GM18870 (cell line): ENCODE results near the gene C2orf81.
"Not testable (repeated sequence)": the region's sequence is repeated elsewhere in the genome, so short reads cannot be mapped to it uniquely, and the experiment has no call there.

Source experiments
- ATAC-seq: cut with Tn5 transposase; IDR thresholded peaks from one replicate; pipeline ENCODE4 v1.9.1; 2021; ENCODE audit warnings: moderate library complexity; ENCODE audit not compliant: unreplicated experiment

C2orf81 gene

DNA sequence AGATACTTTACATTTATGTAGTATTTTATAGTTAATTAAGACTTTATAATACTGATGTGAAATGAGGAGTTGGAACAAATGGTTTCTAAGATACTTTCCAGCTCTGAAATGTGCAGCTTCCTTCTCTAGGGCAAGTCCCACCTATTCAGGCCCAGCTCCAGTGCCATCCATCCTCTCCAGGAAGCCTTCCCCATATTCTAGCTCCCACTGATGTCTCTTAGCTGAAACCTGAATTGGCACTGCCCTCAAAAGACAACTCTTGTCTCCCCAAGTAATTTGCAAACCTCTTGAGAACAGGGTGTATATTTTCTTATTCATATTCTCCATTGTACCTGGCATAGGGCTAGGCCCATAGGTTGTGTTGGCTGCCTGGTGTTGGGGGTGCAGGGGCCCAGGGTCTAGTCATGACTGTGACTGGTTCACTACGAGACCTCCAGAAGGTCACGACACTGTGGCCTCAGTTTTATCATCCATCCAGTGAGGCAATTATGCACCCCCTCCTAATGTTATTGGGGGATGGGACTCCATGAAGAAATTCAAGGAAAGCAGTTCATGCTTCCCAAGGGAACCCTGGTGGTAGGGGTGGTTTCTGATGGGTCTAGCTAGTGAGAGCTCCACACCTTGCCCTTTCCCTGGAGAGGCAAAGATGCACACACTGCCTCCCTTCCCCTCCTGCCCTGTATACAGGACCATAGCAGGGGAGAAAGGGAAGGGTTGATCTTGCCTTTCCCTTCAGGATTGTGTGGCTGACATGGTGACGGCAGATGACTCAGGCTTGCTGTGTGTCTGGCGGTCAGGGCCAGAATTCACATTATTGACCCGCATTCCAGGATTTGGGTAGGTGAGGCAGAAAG, 2.9 kb upstream of the C2orf81 start:
- no peak for ATAC-seq

DNA sequence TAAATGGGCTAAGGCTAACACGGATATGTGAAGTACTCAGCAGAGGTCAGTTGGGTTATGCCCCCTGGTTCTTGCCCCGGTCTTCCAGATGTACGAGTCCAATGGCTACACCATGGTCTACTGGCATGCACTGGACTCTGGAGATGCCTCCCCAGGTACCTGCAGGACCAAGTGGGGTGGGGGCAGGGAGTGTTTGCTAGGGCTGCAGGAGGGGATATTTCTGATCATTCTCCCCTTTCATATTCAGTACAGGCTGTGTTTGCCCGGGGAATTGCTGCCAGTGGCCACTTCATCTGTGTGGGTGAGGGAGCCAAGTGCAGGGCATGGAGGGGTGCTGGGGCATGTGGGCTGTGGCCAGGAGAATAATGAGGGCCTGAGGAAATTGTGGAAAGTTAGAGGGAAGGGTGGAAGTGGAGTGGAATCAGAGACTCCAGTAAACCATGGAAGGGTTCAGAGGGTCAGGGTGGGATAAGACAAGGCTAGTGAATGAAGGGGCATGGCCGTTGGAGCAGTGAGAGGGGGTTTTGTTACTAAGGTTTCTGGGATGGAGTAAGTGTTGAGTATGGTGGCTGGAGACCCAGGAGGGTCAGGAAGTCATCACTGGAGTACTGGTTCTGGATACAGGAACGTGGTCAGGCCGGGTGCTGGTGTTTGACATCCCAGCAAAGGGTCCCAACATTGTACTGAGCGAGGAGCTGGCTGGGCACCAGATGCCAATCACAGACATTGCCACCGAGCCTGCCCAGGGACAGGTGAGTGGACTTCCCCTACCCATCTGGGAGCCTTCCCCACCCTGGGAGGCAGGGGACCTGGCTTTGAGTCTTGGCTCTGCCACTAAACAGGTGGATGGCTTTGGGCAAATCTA, 2.0 kb upstream of the C2orf81 start:
- no peak for ATAC-seq

DNA sequence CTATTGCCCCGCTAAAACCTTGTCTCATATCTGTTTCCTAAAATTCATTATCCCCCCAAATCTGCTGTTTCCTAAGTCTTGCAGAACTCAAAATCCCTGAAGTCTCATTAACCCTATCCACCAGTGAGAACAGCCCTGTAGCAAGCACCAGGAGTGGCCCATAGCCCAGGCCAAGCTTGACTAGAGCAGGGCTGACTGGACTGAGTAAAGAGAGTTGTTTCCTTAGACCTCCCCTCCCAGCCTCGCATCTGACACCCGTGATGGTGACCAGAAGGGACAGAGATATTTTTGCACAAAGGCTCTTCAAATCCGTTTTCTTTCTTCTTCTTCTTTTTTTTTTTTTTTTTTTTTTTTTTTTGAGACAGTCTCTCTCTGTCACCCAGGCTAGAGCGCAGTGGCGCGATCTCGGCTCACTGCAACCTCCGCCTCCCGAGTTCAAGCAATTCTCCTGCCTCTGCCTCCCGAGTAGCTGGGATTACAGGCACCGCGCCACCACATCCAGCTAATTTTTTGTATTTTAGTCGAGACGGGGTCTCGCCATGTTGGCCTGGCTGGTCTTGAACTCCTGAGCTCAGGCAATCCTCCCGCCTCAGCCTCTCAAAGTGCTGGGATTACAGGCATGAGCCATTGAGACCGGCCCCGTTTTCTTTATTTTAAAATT, 846 bp downstream of the C2orf81 start:
- not testable (repeated sequence) for ATAC-seq

DNA sequence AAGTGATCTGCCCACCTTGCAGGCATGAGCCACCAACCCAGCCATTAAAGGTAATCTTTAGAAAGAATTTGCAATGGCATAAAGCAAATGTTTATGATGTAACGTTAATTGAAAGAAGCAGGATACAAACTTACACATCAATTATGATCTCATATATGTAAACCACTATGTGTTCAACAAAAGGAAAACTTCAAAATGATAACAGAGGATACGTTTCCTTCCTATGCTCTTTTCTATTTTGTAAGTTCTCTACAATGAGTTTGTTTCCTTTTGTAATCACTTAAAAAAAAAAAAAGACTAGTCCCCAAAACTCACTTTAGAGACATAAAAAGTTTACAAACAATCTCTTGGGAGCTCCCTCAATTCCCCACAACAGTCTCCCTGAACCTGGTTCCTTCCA, 1.4 kb downstream of the C2orf81 start:
- no peak for ATAC-seq

DNA sequence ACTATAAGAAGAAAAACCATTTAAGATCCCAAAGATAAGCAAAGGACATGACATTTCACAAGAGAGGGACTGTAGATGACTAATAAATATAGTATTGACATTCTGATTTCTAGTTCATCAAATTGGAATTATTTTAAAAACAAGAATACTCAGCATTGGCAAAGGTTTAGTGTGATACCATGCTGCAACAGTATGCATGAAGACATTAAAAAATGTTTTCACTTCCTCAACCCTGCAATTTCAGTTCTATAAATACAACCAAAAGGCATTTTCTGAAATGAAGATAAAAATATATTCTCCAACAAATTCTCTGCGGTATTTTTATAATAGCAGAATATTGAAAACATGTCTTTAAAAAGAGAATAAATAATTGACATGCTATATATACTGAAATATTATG, 2.1 kb downstream of the C2orf81 start:
- no peak for ATAC-seq

DNA sequence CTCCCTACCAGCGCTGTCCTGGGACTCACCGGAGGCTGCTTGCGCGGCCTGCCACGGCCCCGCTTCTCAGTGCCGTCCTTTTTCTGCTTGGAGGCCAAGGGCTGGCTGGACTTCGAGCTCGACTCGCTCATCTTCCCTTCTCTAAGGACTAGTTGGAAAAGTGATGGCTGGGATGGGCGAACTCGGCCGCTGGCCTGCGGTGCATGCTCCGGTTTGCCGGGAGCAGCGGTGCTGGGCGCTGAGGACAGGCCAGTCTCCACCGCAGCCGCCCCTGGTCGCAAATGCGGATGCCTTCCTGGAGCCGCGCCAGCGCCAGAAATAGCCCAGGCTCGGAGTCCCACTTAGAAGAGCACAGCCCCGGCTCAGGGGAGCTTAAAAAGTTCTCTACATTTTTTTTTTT, 3.1 kb downstream of the C2orf81 start:
- ATAC-seq: no peak

DNA sequence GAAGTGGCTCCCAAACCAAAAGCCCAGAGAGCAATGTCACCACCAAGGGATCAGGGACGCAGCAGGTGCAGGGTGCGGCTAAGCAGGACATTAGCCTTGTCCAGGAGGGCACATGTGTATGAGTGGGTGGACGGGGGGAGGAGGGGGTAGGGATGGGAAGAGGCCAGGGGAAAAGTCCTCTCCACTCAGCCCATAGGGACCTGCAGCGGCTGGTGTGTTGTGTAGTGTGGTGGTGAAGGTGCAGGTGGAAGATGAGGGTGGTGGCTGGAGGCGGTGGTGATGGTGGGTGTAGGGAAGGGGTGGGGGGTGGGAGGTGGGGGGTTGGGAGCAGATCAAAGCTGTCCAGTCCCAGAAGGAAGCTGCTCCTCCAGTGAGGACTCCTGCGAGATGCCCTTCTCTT, 3.7 kb downstream of the C2orf81 start:
- no peak for ATAC-seq

DNA sequence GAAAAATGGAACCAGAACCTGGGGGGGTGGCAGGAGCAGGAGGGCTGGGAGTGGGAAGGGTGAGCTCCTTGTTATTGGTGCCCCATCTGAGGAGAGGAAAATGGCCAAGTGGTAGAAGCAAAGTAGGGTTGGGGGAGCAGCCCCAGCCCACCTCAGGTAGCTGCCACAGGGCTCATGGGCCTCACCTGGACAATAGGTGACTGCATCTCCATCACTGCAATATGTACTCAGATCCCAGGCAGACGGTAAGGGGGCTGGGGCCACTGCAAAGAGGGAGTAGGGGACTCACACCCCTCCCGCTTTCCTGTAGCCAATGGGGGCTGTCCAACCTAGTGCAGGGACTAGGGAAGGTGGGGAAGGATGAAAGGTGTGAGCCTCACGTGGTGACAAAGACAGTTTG, 4.2 kb downstream of the C2orf81 start:
- ATAC-seq: no peak

DNA sequence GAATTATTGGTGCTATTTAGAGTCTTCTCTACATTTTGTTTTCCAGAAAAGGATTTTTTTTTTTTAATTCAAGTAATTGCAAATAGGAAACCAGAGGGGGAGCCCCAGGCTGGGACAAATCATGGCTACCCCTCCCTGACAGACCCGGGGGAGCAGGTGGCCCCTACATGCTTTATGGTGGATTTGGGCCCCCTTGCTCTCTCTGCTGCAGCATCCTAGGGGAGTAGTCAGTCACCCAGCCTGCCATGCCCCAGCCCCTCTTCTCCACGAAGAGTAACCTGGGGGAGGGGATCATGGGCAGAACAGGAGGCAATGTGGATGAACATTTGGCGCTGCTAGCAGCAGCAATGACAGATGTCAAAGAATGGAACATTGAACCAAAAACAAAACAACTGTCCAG, 4.6 kb downstream of the C2orf81 start:
- no peak for ATAC-seq

DNA sequence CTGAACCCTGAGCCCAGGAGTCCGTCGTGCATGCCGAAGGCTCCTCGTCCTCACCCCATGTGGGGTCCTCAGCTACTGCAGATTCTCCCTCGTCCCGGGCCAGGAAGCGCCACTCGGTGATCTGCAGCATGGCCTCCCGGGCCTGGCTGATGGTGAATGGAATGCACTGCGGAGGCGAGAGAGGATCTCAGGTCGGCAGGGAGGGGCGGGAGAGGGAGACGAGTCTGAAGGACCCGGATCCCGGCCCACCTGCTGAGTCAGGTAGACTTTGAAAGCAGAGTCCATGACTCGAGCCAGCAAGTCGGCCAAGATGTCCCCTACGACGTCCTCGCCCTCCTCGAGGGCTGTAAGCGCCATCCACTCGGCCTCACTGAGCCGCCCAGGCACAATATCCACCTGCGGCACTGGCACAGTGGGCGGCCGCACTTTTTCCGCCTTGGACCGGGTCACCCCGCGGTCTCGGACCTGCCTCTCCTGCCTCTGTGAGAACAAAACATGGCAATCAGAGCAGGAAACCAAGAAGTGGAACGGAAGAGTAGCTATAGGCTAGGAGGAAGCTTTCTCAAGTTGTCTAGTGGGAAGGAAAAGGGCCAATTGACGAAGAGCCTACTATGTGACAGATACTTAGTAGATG, 5.5 kb downstream of the C2orf81 start:
- ATAC-seq: no peak

DNA sequence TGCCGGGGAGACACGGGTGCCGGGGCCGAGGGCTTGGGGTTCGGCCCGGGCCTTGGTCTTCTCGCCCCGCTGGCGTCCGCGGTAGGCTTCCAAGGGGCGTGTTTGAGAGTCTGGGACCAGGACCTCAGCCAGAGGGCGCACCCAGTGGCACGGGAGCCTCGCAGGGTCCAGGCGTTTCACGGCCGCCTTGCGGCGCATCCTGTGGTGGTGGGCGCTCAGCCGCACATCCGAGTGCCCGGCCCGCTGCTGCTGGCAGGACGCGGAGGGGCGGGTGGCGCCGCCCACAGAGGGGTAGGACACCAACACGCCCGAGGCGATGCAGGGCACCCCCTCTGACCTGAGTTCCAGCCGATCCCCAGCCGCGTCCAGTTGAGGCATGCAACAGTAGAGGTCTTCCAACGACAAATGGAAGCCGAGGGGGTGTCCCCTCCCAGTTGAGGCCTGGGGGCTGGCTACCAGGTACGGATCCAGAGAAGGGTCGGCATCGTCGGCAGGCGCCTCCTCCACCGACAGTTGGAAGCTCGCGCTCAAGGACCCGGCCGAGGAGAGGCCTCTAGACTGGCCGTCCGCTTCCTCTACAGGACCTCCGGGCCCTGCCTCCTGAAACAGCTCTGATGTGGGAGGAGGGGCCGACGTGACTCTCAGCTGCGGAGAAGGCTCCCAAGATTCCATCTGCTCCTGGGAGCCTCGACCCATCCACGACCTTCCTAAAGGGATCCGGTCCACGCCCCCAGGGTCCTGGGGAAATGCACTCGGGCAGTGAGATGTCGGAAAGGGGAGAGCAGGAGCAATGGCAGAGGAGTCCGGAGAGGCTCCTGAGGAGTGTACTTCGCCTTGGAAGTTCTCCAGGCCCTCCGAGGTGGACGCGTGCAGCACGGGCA, 6.3 kb downstream of the C2orf81 start:
- ATAC-seq: no peak

DNA sequence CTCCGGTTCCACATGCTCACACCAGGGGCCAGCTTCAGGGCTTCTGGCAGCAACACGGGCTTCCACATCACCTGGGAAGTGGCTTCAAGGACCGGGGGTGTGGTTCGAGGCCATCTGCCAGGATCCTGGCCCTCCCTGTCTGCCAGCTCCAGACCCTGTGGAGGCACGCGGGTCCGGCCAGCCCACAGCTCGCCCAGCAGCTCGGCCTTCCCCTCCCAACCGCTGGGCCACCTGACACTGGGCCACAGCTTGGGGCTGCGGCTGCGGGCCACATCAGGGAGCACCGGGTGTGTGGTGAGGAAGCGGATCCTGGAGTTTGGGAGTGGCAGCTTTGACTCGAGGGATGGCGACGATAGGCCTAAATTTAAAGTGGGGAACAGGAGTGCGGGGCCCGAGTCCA, 7.0 kb downstream of the C2orf81 start:
- ATAC-seq: no peak

DNA sequence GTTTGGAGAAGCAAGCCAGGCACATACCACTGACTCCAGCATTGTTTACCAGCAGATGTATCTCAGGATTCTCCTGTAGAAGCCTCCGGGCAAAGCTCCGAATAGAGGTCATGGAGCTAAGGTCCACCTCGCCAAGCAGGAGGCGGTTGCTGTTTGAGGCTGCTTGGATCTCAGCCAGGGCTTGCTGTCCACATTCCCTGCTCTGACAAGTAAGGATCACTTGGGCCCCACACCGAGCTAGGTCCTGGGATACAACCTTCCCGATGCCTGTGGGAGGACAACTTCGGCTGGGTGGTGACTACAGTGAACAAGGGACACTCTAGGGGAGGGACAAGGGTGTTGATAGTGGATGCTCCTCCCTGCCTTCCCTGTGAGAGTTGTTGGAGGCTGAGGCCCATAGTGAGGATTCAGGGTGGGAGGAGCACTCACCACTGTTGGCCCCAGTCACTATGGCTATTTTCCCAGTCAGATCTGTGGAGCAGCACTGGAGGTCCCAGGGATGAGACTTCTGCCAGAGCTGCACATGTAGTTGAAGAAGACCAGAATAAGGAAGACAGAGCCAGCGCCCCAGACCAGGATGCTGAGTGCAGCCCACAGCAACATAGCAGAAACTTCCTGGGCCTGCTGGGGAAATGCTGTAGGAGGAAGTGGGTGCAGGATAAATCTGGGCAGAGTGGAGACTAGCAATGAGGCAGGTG, 8.3 kb downstream of the C2orf81 start:
- ATAC-seq: no peak

DNA sequence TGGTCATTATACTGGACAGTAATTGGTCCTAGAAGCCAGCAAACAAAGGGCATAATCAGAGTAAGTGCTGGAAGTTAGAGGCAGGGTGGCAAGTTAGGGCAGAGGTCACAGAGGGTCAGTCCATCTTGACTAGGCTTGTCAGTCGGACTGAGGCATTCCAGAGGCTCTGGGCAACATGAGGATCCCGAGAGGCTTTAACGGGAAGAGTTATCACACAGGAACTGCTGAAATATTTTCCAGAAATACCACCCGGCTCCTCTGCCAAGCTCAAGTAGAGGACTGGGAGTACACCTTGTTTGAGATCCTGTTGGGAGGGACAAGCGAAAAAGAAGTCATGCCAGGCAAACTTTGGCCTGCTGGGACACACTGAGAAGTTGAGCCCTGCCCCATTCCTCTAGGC, 13.7 kb downstream of the C2orf81 start:
- ATAC-seq: no peak

DNA sequence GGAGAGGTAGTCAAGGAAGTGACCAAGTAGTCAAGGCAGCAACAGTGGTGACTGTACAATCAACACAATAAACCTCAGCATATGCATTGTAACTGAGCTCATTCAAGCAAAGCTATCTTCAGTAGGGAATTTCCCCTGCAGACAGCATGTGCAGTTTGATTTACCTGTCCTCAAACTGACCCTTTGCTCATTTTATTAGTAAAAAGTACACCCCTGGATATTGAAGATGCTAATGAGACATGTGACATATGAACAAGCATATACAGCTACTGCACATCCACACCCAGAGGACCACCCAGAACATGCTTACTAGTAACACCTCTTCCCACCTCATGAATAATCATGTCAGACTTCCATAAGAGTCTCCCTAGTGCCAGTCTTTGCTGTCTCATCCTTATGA, 15.4 kb downstream of the C2orf81 start:
- peak; percentile 55 for ATAC-seq

DNA sequence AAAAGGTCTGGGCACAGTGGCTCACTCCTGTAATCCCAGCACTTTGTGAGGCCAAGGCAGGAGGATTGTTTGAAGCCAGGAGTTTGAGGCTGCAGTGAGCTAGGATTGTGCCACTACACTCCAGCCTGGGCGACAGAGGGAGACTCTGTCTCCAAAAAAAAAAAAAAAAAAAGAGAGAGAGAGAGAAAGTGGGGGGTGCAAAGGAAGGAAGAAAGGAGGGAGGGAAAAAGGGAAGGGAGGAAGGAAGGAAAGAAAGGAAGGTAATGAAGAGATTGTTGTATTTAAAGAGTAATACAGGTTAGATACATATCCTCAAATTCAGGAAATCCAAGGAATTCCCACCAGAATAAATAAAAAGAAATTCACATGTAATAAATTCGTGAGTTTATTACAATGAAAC, 19.5 kb downstream of the C2orf81 start:
- no peak for ATAC-seq

DNA sequence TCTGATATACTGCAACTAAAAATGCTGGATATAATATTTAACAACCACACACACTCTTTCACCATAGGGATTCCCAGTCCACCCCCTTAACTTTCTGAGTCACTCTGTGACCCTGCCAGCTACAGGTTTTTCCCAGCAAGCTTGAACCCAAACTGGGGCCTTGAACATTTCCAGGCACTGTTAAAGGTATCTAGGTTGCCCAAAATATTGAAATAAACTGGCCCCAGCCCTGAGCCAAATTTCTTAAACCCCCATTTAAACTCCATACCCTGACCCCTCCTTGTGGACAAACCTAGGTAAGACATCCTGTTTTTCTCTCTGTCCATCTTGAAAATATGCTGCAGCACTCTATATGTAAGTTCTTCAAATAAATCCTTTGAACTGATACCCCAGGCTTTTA, 21.6 kb downstream of the C2orf81 start:
- no peak for ATAC-seq

DNA sequence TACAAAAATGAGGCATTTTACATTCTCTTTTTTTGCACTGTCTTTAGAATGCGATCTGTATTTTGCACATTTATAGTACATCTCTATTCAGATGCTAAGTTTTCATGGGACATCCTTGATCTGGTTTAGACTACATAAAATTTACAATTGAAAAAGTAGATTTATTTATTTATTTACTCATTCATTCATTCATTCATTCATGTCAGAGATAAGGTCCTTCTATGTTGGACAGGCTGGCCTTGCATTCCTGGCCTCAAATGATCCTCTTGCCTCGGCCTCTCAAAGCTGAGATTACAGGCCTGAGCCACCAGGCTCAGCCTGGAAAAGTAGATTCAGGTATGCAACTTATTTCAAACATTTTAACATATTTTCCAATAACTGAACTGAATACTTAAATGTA, 25.3 kb downstream of the C2orf81 start:
- no peak for ATAC-seq

DNA sequence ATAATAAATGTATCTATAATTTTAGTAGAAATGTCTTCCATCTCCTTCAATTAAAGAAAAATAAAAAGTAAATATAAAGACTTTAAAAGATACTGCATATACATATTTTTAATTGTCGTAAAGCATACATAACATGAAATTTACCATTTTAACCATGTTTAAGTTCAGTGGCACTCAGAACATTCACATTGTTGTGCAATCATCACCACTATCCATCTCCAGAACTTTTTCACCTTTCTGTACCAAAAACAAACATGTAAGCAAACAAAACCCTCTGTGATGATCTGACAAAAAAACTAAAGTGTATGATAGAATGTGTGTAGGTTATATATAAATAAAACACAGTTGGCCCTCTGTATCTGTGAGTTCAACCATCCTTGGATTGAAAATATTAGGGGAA, 27.9 kb downstream of the C2orf81 start:
- no peak for ATAC-seq

DNA sequence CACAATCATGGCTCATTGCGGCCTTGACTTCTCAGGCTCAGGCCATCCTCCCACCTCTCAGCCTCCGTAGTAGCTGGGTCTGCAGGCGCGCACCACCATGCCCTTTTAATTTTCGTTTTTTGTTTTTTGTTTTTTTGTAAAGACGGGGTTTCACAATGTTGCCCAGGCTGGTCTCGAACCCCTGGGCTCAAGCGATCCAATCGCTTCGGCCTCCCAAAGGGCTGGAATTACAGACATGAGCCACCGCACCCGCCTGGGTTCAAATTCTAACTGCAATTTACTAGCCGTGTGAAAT, 29.0 kb downstream of the C2orf81 start:
- ATAC-seq: no peak
